ENCODE measurements around the gene RAP1GAP. TPM values are rescaled to one million over a fixed set of nuclear protein-coding genes. Genes with fewer than 3 reads are reported as not detected.

Gene RAP1GAP
- total RNA-seq, 1 experiment from 2014 or later: 7.2 TPM

GRCh38 chr1:21704145-21704544 lies 35.0 kb upstream of the RAP1GAP start:
- BruUV-seq (replicated peaks): no TSS peak
- Histone ChIP-seq H3K27me3 (replicated peaks; ENCODE audit: control insufficient read depth, insufficient read depth, low read length) (no peaks in the 10 kb centered on the region), H3K9me3 (no peaks in the 10 kb centered on the region), H3K36me3 (ENCODE audit: control insufficient read depth, insufficient read depth, low read length) (0 out of 2 replicates have a peak, but pooled peaks cover 3% of the 10 kb centered on the region), H3K4me1 (no peaks in the 10 kb centered on the region), H3K4me3 (ENCODE audit: low read depth, low read length) (no peak overlapping the region)
- intact Hi-C loops (cut with micrococcal nuclease; ENCODE audit: unreplicated experiment): no loop called here
- no peak for TF ChIP-seq CTCF (IDR thresholded peaks at IDR 0.05; ENCODE audit: insufficient read depth in 1 of 2, low read depth in 1 of 2, low read length in 1 of 2, severe bottlenecking in 1 of 2, unreplicated experiment in 1 of 2)
- ChIA-PET POLR2A (no interaction called here), CTCF (interaction anchor here (0.7 kb wide), 1 partner anchor 77 kb away, joined by 5 read pairs; no protein-coding TSS in a partner anchor)
- Mint-ChIP-seq H3K4me1 (ENCODE audit: low read depth, unreplicated experiment) (peaks cover 14% of the 10 kb centered on the region), H3K36me3 (ENCODE audit: insufficient read depth, unreplicated experiment) (peaks cover 56% of the 10 kb centered on the region), H3K9me3 (ENCODE audit: unreplicated experiment) (no peaks in the 10 kb centered on the region), H3K27ac (ENCODE audit: unreplicated experiment) (no peak overlapping the region), H3K27me3 (ENCODE audit: insufficient read depth, unreplicated experiment) (no peaks in the 10 kb centered on the region), H3K4me3 (ENCODE audit: unreplicated experiment) (no peak overlapping the region)
- no peak for DNase-seq

GRCh38 chr1:21703318-21703963 lies 34.3 kb upstream of the RAP1GAP start:
- Mint-ChIP-seq H3K36me3 (ENCODE audit: insufficient read depth, unreplicated experiment) (peaks cover 56% of the 10 kb centered on the region), H3K4me1 (ENCODE audit: low read depth, unreplicated experiment) (peaks cover 14% of the 10 kb centered on the region), H3K4me3 (ENCODE audit: unreplicated experiment) (no peak overlapping the region), H3K27ac (ENCODE audit: unreplicated experiment) (peak overlapping the region; percentile 3), H3K27me3 (ENCODE audit: insufficient read depth, unreplicated experiment) (no peaks in the 10 kb centered on the region), H3K9me3 (ENCODE audit: unreplicated experiment) (no peaks in the 10 kb centered on the region)
- peak; percentile 47 to 53 for TF ChIP-seq CTCF (IDR thresholded peaks at IDR 0.05; ENCODE audit: insufficient read depth in 1 of 2, low read depth in 1 of 2, low read length in 1 of 2, severe bottlenecking in 1 of 2, unreplicated experiment in 1 of 2)
- Histone ChIP-seq H3K36me3 (ENCODE audit: control insufficient read depth, insufficient read depth, low read length) (0 out of 2 replicates have a peak, but pooled peaks cover 3% of the 10 kb centered on the region), H3K9me3 (no peaks in the 10 kb centered on the region), H3K4me3 (ENCODE audit: low read depth, low read length) (no peak overlapping the region), H3K27me3 (replicated peaks; ENCODE audit: control insufficient read depth, insufficient read depth, low read length) (no peaks in the 10 kb centered on the region), H3K4me1 (no peaks in the 10 kb centered on the region)
- DNase-seq: peak in 1 of 2 experiments; percentile 29
- ChIA-PET POLR2A (no interaction called here), CTCF (interaction anchor here (0.7 kb wide), 1 partner anchor 78 kb away, joined by 5 read pairs; no protein-coding TSS in a partner anchor)
- no TSS peak for BruUV-seq (replicated peaks)
- intact Hi-C loops (cut with micrococcal nuclease; ENCODE audit: unreplicated experiment): loop anchor here (1.0 to 2.0 kb wide), 2 partner anchors 79 to 261 kb away; no protein-coding TSS in a partner anchor

GRCh38 chr1:21702780-21703179 lies 33.6 kb upstream of the RAP1GAP start:
- no peak overlapping the region for H3K4me3 Mint-ChIP-seq (ENCODE audit: unreplicated experiment)
- H3K4me1 Mint-ChIP-seq (ENCODE audit: low read depth, unreplicated experiment): peaks cover 14% of the 10 kb centered on the region
- no peaks in the 10 kb centered on the region for H3K4me1 ChIP-seq
- no peak for DNase-seq
- no peaks in the 10 kb centered on the region for H3K9me3 Mint-ChIP-seq (ENCODE audit: unreplicated experiment)
- POLR2A ChIA-PET: no interaction called here
- CTCF ChIA-PET: no interaction called here
- H3K36me3 Mint-ChIP-seq (ENCODE audit: insufficient read depth, unreplicated experiment): peaks cover 50% of the 10 kb centered on the region
- BruUV-seq (replicated peaks): no TSS peak
- 0 out of 2 replicates have a peak, but pooled peaks cover 3% of the 10 kb centered on the region for H3K36me3 ChIP-seq (ENCODE audit: control insufficient read depth, insufficient read depth, low read length)
- peak overlapping the region; percentile 3 for H3K27ac Mint-ChIP-seq (ENCODE audit: unreplicated experiment)
- no peaks in the 10 kb centered on the region for H3K9me3 ChIP-seq
- no peak overlapping the region for H3K4me3 ChIP-seq (ENCODE audit: low read depth, low read length)
- TF ChIP-seq CTCF (IDR thresholded peaks at IDR 0.05; ENCODE audit: insufficient read depth in 1 of 2, low read depth in 1 of 2, low read length in 1 of 2, severe bottlenecking in 1 of 2, unreplicated experiment in 1 of 2): no peak
- no peaks in the 10 kb centered on the region for H3K27me3 ChIP-seq (replicated peaks; ENCODE audit: control insufficient read depth, insufficient read depth, low read length)
- H3K27me3 Mint-ChIP-seq (ENCODE audit: insufficient read depth, unreplicated experiment): no peaks in the 10 kb centered on the region
- intact Hi-C loops (cut with micrococcal nuclease; ENCODE audit: unreplicated experiment): loop anchor here (1.0 to 2.0 kb wide), 2 partner anchors 80 to 262 kb away; no protein-coding TSS in a partner anchor
